IPS-NIHi7 (cell line): ENCODE measurements around the gene ATF6.
"Not testable (repeated sequence)": the region's sequence is repeated elsewhere in the genome, so short reads cannot be mapped to it uniquely, and the experiment has no call there.

Experiments used
- DNase-seq: peaks from one replicate; pipeline ENCODE4 v3.0.0; 2012; ENCODE audit warnings: mixed read lengths; ENCODE audit errors: extremely low spot score

ATF6 gene, protein sequence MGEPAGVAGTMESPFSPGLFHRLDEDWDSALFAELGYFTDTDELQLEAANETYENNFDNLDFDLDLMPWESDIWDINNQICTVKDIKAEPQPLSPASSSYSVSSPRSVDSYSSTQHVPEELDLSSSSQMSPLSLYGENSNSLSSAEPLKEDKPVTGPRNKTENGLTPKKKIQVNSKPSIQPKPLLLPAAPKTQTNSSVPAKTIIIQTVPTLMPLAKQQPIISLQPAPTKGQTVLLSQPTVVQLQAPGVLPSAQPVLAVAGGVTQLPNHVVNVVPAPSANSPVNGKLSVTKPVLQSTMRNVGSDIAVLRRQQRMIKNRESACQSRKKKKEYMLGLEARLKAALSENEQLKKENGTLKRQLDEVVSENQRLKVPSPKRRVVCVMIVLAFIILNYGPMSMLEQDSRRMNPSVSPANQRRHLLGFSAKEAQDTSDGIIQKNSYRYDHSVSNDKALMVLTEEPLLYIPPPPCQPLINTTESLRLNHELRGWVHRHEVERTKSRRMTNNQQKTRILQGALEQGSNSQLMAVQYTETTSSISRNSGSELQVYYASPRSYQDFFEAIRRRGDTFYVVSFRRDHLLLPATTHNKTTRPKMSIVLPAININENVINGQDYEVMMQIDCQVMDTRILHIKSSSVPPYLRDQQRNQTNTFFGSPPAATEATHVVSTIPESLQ

DNA sequence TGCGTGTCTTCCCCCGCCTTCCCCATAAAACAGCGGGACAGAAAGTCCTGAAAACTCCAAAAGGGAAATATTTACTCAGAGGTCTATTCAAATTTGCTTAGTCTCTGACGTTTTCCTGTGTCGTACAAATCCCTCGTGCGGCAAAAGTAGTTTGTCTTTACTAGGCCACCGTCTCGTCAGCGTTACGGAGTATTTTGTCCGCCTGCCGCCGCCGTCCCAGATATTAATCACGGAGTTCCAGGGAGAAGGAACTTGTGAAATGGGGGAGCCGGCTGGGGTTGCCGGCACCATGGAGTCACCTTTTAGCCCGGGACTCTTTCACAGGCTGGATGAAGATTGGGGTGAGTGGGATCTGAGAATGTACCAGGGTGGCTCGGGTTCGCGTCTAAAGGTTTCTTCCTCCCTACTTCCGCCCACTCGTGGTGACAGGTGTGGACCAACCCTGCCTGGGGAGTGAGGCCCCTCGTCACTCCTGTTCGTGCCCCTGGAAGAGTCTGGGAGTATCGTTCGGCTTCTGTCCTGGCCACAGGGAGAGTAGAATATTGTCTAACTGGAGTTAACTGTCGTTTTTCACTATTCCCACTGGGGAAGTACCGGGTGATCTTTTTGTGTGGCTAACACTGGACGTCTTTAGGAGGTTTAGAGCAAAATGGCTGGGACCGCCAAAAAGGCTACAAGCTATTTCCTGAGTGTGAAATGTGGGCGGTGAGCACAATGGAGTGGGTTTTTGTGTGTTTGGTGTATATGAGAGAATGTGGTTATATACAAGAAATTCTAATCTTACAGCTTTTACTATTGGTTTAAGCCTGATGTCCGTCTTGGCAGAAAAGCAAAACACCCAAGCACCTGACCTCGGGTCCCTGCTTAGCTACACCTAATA is at the start of gene ATF6:
ATF6 (plus strand) TSS at position 219 of the 880 bp plus-strand sequence; CDS start at position 260, 41 bp downstream.
- peak; percentile 73 for DNase-seq

- DNase-seq: no peak
Measured at GRCh38 chr1:161718559-161719324, 47.4 kb upstream of the ATF6 start.

DNA sequence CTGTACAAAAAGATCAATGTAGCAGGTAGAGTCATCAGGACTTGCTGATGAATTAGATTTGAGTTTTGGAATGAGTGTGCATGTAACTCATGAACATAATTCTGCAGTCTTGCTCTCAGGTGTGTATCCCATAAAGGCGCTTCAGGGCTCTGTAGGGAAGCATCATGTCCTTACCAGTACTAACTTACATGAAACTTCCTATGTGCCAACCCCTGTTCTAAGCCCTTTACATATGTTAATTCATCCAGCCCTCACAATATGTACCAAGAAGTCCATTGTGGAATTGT is 46.9 kb upstream of the ATF6 start:
- no peak for DNase-seq

GRCh38 chr1:161720422-161720821 is 45.7 kb upstream of the ATF6 start:
- no peak for DNase-seq

GRCh38 chr1:161720956-161721737 is 45.0 kb upstream of the ATF6 start, which contains the start of gene FCRLB:
FCRLB (plus strand) TSS chr1:161721544; CDS start chr1:161722673, 1,129 bp downstream.
- no peak for DNase-seq

DNA sequence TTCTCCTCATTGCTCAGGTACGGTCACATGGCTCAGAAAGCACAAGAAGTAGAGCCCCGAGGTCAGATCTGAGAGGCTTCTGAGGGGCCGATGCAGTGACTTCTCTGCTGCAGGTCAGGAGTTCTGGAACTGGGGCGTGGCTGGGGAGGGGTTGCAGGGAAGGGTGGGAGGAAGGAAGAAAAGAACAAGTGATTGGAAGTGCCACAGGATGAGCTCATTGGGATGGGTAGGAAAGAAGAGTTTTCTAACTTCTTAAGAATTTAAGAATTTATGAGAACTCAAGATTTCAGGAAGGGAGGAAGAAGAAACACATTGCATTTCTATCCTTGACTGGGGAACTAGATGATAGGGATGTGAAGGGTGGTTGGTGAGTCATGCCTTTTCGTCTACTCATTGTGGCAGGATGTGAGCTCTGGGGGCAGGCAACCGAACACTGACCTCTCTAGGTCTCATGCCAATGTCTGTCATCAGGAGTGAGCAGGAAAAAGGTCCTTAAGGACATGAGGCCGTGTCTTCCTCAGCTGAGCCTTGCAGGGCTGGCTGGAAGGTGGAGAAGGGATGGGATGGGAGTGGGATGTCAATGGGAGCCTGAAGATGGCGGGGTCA is 44.3 kb upstream of the ATF6 start:
- no peak for DNase-seq

DNA sequence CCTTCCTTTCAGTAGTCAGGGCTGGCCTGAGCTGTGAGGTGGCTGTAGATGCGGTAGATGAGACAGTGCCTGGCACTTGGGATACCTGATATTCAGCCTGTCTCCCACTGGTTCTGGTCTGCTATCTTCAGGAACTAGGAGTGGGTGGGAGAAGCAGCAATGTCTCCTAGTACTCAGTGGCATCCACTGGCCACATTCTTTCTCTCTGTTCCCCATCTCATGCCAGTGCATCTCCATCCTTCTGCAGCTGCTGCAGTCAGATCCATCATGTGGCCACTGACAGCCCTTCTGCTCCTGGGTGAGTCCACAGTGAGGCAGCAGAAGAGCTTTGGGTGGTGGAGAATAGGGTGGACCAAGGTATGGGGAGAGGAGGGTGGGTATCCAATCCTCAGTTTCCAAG is 43.7 kb upstream of the ATF6 start:
- DNase-seq: no peak

DNA sequence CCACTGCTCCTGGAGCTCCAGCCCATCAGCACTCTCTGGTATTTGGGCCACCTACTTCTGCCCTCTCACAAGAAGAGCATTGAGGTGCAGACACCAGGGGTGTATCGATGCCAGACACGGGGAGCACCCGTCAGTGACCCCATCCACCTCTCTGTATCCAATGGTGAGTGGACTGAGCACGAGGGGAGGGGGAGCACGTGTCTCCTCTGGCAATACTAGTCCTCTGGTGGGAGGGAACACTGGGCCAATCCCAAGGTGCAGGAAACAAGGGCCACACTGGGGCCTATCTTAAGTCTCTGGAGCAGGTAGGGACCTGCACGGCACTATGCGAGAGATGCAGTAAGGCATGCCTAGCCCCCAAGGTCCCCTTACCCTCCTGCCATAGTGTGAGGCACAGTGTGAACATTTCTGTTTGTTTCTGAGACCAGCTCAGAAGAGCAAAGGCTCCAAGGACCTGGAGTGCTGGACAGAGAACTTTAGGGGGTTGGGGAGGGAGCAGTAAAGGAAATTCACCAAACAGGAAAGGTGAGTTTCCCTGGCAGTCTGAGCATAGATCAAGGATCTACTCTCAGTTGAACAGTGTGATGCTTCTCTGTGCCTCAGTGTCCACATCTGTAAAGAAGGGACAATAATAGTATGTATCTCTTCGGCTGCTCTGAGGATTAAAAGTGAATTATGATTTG is 42.5 kb upstream of the ATF6 start:
- no peak for DNase-seq

- DNase-seq: not testable (repeated sequence)
Measured at GRCh38 chr1:161725258-161725907, 40.7 kb upstream of the ATF6 start.

GRCh38 chr1:161725908-161726472 is 40.1 kb upstream of the ATF6 start:
- peak; percentile 42 for DNase-seq

GRCh38 chr1:161726473-161727255 is 39.5 kb upstream of the ATF6 start:
- peak; percentile 84 for DNase-seq

- peak; percentile 34 for DNase-seq
Measured at GRCh38 chr1:161727256-161727924, 38.7 kb upstream of the ATF6 start.

GRCh38 chr1:161728376-161729226 is 37.5 kb upstream of the ATF6 start:
- no peak for DNase-seq

GRCh38 chr1:161730050-161730564 is 36.0 kb upstream of the ATF6 start:
- DNase-seq: no peak

DNA sequence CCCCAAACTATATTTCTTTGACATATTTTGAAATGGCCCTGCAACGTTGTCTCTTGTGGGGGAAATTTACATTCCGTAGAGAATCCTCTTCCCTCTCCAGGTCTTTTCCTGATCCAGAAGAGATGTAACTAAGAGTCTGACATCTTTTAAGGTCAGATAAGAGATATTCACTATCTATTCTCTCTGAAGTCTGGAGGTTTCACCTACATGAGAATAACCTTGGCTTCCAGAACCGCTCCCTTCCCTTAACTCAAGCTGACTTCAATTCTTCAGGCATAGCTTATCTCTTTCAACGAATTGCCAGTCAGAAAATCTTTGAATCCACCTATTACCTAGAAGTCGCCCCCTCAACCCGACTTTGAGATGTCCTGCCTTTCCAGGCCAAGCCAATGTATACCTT is 34.9 kb upstream of the ATF6 start:
- no peak for DNase-seq

GRCh38 chr1:161731981-161732718 is 34.0 kb upstream of the ATF6 start:
- no peak for DNase-seq
